ENCODE measurements around the gene AP3D1.
A peak's percentile ranks its signal among the peaks of the same experiment; 100 is the strongest.

The AP3D1 gene

DNA sequence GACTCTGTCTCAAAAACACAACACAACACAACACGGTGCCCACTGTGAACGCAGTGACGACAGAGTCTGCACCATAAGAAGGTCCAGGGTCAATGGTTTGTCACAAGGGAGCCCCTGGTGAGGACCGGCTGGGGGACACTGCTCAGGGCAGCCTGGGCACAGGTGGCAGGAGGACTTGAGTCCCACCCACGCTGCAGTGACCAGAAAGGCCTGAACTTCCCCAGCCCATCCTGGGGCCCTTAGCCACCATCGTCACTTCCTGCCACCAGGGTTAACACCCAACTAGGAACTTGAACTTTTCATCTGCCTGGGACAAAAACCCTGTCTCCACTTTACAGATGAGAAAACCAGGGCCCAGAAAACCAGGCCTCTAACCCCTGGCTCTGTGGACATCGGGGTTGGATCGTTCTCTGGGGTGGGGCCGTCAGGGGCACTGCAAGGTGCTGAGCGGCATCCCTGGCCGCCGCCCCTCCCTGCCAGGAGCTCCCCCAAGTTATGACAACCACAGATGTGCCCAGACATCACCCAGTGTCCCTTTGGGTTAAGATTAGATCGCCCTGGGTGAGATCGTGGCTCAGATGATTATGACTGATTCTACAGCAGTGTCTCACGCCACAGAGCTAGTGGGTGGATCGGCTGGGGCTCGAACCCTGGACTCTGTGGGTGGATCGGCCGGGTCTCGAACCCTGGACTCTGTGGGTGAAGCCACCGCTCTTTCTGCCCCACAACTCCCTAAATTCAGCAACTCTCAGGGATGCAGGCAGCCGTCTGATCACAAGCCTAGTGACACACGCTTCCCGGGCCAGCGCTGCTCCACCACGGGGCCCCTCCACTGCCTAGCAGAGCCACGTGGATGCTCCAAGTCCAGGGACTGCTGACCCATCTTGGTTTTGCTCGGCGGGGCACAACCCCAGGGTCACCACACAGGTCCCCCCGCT lies 69.2 kb downstream of the AP3D1 start:
- DNase-seq: no peak

- no peak for DNase-seq
These were observed 70.9 kb downstream of the AP3D1 start for GRCh38 chr19:2080336-2080988.

- DNase-seq: no peak
These were observed 71.5 kb downstream of the AP3D1 start for GRCh38 chr19:2079865-2080301.

DNA sequence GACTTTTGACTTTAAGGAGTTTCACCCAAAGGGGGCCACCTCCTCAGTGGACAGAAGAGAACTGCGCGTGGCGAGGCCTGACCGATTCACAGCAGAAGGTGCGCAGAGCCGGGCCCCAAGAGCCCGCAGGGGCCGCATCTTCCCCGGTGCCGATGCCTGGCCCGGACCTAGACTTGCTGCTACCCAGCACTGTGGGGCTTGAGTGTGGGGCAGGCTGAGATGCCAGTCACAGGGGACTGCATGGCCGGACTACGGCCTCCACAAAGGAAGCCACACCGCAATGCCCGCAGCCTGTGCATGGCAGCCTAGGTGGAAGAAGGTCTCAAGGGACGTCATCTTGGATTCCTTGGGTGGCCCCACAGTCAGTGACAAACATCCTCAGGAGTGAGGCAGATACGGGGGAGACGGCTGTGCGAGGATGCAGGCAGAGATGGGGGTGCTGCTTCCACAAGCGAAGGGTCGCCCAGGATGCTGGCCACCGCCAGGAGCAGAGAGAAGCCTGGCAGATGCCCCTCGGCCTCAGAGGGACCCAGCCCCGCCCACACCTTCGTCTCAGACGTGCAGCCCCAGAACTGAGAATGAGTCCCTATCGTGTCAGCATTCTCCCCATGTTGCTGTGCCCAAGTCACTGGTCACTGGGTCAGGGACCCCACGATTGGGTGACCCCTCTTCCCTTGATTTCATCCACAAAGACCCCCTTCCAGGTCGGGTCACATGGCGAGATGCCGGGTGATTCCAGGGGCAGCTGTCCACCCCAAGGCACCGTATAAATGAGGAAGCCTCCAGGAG lies 72.1 kb downstream of the AP3D1 start:
- no peak for DNase-seq

- no peak for DNase-seq
These were observed 73.3 kb downstream of the AP3D1 start for GRCh38 chr19:2077833-2078619.

DNA sequence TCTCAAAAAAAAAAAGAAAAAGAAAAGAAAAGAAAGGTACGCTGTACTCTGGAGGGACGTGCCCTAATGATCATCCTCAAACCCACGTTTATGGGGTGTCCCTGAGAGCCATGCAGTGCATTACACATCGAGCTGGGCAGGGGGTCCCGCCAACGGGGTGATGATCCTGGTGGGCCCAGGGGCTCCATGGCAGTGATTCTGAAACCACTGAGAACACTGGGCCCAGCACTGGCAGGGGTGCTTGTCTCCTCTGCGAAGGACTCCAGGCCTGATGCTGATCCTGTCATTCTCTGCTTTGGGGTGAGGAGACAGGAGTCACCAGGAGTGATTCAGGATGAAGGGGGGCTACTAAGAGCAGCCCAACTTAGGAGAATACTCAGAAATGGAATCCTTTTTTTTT lies 74.0 kb downstream of the AP3D1 start:
- no peak for DNase-seq

- DNase-seq: no peak
These were observed 74.8 kb downstream of the AP3D1 start for GRCh38 chr19:2076526-2076944.

- DNase-seq: no peak
These were observed 78.4 kb downstream of the AP3D1 start for GRCh38 chr19:2072757-2073551.

- DNase-seq: no peak
These were observed 80.2 kb downstream of the AP3D1 start for GRCh38 chr19:2070986-2071673.

GRCh38 chr19:2070436-2070827 lies 80.9 kb downstream of the AP3D1 start:
- no peak for DNase-seq

- no peak for DNase-seq
These were observed 86.4 kb downstream of the AP3D1 start for GRCh38 chr19:2064788-2065524.

- DNase-seq: no peak
These were observed 87.0 kb downstream of the AP3D1 start for GRCh38 chr19:2064395-2064787.

DNA sequence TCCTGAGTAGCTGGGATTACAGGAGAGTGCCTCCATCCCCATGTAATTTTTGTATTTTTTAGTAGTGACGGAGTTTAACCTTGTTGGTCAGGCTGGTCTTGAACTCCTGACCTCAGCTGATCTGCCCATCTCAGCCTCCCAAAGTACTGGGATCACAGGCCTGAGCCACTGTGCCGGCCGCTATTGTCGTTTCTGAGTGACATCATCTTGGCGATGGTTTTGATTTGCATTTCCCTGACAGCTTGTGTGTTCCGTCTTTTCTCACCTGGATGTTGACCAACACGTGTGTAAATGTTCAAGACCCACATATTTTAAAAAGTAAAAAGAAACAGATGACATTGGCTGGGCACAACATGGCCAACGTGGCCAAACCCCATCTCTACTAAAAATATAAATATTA lies 87.5 kb downstream of the AP3D1 start:
- DNase-seq: no peak

DNA sequence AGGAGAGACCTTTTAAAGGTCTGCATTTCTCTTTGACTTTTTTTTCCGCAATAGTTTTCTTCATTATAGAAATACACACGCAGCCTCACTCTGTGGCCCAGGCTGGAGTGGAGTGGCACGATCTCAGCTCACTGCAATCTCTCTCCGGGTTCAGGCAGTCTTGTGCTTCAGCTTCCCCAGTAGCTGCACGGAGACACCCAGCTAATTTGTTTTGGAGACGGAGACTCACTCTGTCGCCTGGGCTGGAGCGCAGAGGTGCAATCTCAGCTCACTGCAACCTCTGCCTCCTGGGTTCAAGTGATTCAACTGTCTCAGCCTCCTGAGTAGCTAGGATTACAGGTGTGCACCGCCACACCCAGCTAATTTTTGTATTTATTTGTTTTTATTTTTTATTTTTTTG lies 88.6 kb downstream of the AP3D1 start:
- no peak for DNase-seq

DNA sequence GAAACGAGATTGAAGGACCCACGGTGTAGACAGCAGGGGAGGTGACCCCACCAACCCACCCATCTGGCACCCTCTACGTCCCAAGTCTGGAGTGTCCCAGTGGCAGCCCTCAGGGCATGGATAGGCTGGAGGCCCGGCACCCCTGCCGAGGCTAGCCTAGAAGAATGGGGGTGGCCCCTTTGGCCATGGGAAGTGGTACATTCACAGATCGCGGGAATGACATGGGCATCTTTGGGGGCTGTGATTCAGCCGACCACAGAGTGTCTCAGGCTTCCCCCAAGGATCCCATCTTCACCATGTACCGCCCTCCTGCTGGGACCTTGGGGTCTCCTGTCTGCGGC lies 89.0 kb downstream of the AP3D1 start:
- no peak for DNase-seq

- peak; percentile 98 for DNase-seq
These were observed 89.6 kb downstream of the AP3D1 start for GRCh38 chr19:2061495-2062388.

DNA sequence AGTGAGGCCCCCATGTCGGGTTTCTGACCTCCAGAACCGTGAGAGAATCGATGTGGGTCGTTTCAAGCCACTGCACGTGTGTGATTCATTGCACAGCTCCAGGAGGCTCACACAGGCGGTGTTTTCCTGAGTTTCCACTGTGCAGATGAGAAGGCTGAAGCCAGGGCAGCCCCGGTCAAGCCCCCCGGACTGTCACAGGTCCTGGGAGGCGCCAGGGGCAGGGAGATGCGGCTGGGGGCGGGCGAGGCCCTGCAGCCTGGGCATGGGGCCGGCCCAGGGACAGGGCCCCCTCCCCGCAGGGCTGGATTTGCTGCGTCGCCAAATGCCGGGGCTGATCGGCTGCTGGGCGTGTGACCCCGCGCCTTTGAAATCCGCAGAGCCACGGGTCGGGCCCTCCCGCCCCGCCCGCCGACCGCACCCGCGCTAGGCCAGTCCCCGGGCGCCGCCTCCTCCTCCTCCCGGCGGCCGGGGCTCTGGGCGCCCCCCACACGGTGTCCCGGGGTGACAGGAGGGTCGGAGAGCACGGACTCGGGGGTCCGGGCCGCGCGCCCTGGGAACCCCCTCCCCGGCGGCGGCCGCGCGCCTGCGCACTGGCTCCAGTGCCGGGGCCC lies 90.4 kb downstream of the AP3D1 start:
- DNase-seq: peak; percentile 53

DNA sequence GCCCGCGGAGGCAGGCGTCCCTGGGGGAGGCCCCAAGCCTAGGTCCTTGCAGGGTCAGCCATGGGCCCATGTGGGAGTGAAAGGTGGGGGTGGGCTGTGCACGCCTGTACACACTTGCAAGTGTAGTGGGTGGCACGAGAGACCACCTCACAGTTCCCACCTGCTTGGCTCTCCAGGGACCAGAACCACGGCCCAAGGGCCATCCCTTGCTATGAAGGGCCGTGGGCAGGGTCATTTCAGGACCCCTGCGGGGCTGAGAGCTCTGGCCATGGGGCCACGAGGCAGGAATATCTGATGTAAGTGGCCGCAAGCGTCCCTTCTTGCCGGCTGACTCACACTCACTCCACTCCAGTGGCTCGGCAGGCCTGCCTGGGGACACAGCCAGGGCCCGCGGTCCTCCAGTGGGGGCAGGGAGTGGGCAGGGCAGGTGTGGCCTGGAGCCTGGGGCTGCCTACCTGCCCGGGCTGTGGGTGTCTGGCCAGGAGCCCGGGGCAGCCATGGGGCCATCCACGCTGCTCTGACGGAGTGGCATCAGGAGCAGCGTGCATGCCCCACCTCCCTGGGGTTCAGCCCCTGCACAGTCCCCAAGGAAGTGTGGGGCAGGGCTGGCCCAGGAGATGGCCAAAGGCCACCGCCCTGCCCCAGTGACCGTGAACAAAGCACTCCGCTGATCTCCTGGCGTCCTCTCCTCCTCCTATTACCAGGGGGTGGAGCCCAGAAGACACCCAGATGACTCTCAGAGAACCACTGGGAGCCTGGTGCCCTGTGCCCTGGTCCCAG lies 91.8 kb downstream of the AP3D1 start:
- DNase-seq: peak; percentile 58
